ENCODE measurements around the gene NELFB. TPM values are rescaled to one million over a fixed set of nuclear protein-coding genes. Genes with fewer than 3 reads are reported as not detected.

NELFB gene
- total and polyA plus RNA-seq, 2 donors (not counting 1 experiment from before 2014, with no cell fraction given), result 53.7 to 55.8 TPM

DNA sequence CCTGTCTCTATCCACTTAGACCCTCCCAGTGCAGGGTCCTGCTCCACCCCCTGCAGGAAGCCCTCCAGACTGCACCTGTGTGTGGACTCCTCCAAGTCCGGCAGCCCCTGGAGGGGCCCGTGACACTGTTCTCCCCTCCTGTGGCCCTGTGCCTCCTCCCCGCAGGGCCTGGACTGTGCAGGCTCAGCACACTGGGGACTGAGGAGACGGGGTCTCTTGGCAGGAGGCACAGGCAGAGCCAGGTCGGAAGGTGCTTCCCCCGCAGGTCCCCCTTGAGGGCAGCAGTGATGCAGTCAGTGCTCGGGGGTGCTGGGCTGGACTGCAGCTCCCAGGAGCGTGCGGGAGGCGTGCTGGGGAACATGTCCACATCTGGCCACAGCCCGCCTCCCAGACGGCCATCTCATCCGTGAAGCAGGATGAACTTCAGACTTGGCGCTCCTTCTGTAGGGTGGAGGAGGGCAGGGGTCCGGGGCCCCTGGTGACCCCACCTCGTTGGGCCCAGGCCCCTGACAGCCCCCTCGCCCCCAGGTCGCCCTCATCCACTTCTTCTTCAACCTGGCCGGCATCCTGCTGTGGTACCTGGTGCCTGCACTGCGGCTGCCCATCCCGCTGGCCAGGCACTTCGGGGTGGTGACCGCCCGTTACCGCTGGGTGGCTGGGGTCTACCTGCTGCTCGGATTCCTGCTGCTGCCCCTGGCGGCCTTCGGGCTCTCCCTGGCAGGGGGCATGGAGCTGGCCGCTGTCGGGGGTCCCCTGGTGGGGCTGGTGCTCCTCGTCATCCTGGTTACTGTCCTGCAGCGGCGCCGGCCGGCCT lies 19.5 kb upstream of the NELFB start:
- ChIA-PET CTCF (interaction anchor here (0.9 to 8.9 kb wide), 25 partner anchors 11 to 200 kb away, joined by 3 to 76 read pairs (median 4); partner anchors contain the start of genes ANAPC2, CYSRT1, NELFB and NPDC1), POLR2A (interaction anchor here (0.6 to 1.6 kb wide), 7 partner anchors 12 to 149 kb away, joined by 3 to 10 read pairs (median 4); partner anchors contain the start of genes ANAPC2, CYSRT1, MAN1B1 and SSNA1)
- peak overlapping the region; percentile 50 for H3K27ac Mint-ChIP-seq
- Histone ChIP-seq H3K36me3 (replicated peaks in 1 of 2; ENCODE audit: control extremely low read depth in 1 of 2, control insufficient read depth in 1 of 2, extremely low read depth in 1 of 2, insufficient read depth in 2 of 2, low read length in 1 of 2) (no peaks in the 10 kb centered on the region), H2AFZ (ENCODE audit: insufficient read depth, low read depth, low read length, poor library complexity, severe bottlenecking) (peak overlapping the region; percentile 41), H4K20me1 (ENCODE audit: control insufficient read depth, insufficient read depth, low read length, poor library complexity, severe bottlenecking) (peaks cover 22% of the 10 kb centered on the region), H3K4me1 (ENCODE audit: control insufficient read depth in 2 of 2, insufficient read depth in 2 of 2, low read length in 2 of 2) (peaks cover 37 to 62% of the 10 kb centered on the region in 2 donors), H3K4me3 (ENCODE audit: control extremely low read depth in 1 of 5, extremely low read depth in 1 of 5, insufficient read depth in 1 of 5, low read depth in 2 of 5, low read length in 4 of 5) (no peak overlapping the region), H3K79me2 (ENCODE audit: control insufficient read depth, insufficient read depth, low read length) (peaks cover 29% of the 10 kb centered on the region), H3K9me3 (ENCODE audit: control extremely low read depth in 1 of 3, control insufficient read depth in 2 of 3, insufficient read depth in 1 of 3, low read length in 2 of 3) (peaks cover 0 to 3% (median 0%) of the 10 kb centered on the region in 3 donors), H3K4me2 (replicated peaks; ENCODE audit: low read depth, low read length, poor library complexity, severe bottlenecking) (peak overlapping the region; percentile 72), H3K9ac (ENCODE audit: low read length) (peak overlapping the region; percentile 26), H3K27me3 (replicated peaks in 1 of 4; ENCODE audit: control extremely low read depth in 1 of 4, control insufficient read depth in 3 of 4, insufficient read depth in 4 of 4, low read length in 3 of 4) (peaks cover 0 to 4% (median 0%) of the 10 kb centered on the region in 4 experiments), H3K27ac (ENCODE audit: low read length in 2 of 2) (peak overlapping the region in 1 of 2 donors; percentile 33)
- TF ChIP-seq, protein P1, sequence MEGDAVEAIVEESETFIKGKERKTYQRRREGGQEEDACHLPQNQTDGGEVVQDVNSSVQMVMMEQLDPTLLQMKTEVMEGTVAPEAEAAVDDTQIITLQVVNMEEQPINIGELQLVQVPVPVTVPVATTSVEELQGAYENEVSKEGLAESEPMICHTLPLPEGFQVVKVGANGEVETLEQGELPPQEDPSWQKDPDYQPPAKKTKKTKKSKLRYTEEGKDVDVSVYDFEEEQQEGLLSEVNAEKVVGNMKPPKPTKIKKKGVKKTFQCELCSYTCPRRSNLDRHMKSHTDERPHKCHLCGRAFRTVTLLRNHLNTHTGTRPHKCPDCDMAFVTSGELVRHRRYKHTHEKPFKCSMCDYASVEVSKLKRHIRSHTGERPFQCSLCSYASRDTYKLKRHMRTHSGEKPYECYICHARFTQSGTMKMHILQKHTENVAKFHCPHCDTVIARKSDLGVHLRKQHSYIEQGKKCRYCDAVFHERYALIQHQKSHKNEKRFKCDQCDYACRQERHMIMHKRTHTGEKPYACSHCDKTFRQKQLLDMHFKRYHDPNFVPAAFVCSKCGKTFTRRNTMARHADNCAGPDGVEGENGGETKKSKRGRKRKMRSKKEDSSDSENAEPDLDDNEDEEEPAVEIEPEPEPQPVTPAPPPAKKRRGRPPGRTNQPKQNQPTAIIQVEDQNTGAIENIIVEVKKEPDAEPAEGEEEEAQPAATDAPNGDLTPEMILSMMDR (IDR thresholded peaks at IDR 0.05), result no peak
- TF ChIP-seq EZH2 (IDR thresholded peaks at IDR 0.05; ENCODE audit: borderline replicate concordance, insufficient read depth, low read depth, low read length, poor library complexity, severe bottlenecking), result no peak
- no peaks in the 10 kb centered on the region for H3K27me3 Mint-ChIP-seq
- peak; percentile 45 for DNase-seq
- 63% methylated on average over 35 of the region's 35 CpGs for WGBS (ENCODE audit: insufficient coverage)
- peak overlapping the region; percentile 65 for H3K4me3 Mint-ChIP-seq
- ATAC-seq (ENCODE audit: low read depth), result no peak
- intact Hi-C loops (cut with micrococcal nuclease), result loop anchor here (1.0 to 2.0 kb wide), 6 partner anchors 12 to 210 kb away; partner anchors contain the start of genes ANAPC2, NPDC1, SSNA1 and TPRN
- H3K9me3 Mint-ChIP-seq (ENCODE audit: insufficient read depth), result no peaks in the 10 kb centered on the region
- H3K4me1 Mint-ChIP-seq, result peaks cover 35% of the 10 kb centered on the region

All from B cell (primary cell).